MCF 10A (cell line): Measurements from ENCODE around the gene CDKN1B. TPM values are rescaled to one million over a fixed set of nuclear protein-coding genes. Genes with fewer than 3 reads are reported as not detected.

Experiments
- BruUV-seq: library from RNA; stranded (reverse); fragments of 400-500 nt; replicated peaks from 2 replicates; lab custom pipeline; 2021; lab: Mats Ljungman, UMichigan
- CTCF ChIA-PET: fragments of 300-600 bp; sonication (Branson Sonifier 250); formaldehyde crosslinking; extraction: SDS; loops from one replicate; lab custom pipeline; 2021; ENCODE audit warnings: antibody characterized with exemption, inconsistent platforms; lab: Yijun Ruan, JAX
- POLR2A ChIA-PET: fragments of 300-600, 350-650 bp; sonication (Branson Sonifier 250); formaldehyde crosslinking; extraction: SDS; loops from one replicate; lab custom pipeline; 2020; ENCODE audit warnings: antibody characterized with exemption, inconsistent platforms; lab: Yijun Ruan, JAX
- DNase-seq: peaks from one replicate; pipeline ENCODE4 v3.0.0-alpha.2; 2018; ENCODE audit not compliant: unreplicated experiment
- H3K27ac Mint-ChIP-seq: one replicate; pipeline ENCODE4 v1.8.0; 2022; ENCODE audit warnings: mild to moderate bottlenecking, low read depth, mixed read lengths; ENCODE audit not compliant: unreplicated experiment
- H3K27me3 Mint-ChIP-seq: one replicate; pipeline ENCODE4 v1.8.0; 2022; ENCODE audit warnings: mixed read lengths; ENCODE audit not compliant: insufficient read depth, unreplicated experiment
- H3K36me3 Mint-ChIP-seq: one replicate; pipeline ENCODE4 v1.8.0; 2022; ENCODE audit warnings: mild to moderate bottlenecking, moderate library complexity, mixed read lengths; ENCODE audit not compliant: insufficient read depth, unreplicated experiment
- H3K4me1 Mint-ChIP-seq: one replicate; pipeline ENCODE4 v1.8.0; 2022; ENCODE audit warnings: mixed read lengths; ENCODE audit not compliant: insufficient read depth, unreplicated experiment
- H3K4me3 Mint-ChIP-seq: one replicate; pipeline ENCODE4 v1.8.0; 2022; ENCODE audit warnings: mild to moderate bottlenecking, moderate library complexity, mixed read lengths; ENCODE audit not compliant: unreplicated experiment
- H3K9me3 Mint-ChIP-seq: one replicate; pipeline ENCODE4 v1.8.0; 2022; ENCODE audit warnings: mixed read lengths; ENCODE audit not compliant: unreplicated experiment
- intact Hi-C: fragments of 100-400 bp; cut with micrococcal nuclease; formaldehyde crosslinking; loops from 2 replicates; pipeline ENCODE4 v1.14.1; 2022
- total RNA-seq: library from RNA; stranded (reverse); gene quantifications from 2 replicates; pipeline ENCODE4 v1.2.3, GENCODE V29; 2022
- TF ChIP-seq, protein P1 (sequence below): fragments of 200-600 bp; IDR thresholded peaks from one replicate; pipeline ENCODE4 v1.8.0; 2022; ENCODE audit warnings: antibody characterized with exemption, mild to moderate bottlenecking; ENCODE audit not compliant: unreplicated experiment

CDKN1B gene
- total RNA-seq, 1 experiment from 2014 or later = 33.9 TPM

DNA sequence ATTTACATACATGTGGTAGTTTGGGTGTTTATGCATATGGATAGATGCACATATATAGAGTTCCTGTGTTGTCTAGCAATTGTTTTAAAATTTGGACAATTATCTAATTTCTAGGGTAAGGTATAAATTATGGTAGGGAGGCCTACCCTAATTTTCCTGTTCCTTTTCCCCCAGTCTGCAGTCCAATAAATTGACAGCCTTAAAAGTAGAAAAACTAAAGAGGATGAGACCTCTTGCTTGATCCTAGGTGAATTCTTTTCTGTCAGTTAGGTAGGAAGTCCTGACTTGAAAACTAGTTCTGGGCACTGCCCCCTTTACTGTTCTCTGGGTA, 2.1 kb upstream of the CDKN1B start:
- H3K27ac Mint-ChIP-seq = no peak overlapping the region
- ChIA-PET POLR2A (interaction anchor here (0.9 to 13.4 kb wide), 12 partner anchors 11 to 1992 kb away, joined by 3 to 163 read pairs (median 6); partner anchors contain the start of genes BORCS5 and GPR19), CTCF (interaction anchor here (1.5 to 1.7 kb wide), 3 partner anchors 10 to 358 kb away, joined by 7 to 20 read pairs (median 11); partner anchors contain the start of gene BORCS5)
- TF ChIP-seq, protein P1, sequence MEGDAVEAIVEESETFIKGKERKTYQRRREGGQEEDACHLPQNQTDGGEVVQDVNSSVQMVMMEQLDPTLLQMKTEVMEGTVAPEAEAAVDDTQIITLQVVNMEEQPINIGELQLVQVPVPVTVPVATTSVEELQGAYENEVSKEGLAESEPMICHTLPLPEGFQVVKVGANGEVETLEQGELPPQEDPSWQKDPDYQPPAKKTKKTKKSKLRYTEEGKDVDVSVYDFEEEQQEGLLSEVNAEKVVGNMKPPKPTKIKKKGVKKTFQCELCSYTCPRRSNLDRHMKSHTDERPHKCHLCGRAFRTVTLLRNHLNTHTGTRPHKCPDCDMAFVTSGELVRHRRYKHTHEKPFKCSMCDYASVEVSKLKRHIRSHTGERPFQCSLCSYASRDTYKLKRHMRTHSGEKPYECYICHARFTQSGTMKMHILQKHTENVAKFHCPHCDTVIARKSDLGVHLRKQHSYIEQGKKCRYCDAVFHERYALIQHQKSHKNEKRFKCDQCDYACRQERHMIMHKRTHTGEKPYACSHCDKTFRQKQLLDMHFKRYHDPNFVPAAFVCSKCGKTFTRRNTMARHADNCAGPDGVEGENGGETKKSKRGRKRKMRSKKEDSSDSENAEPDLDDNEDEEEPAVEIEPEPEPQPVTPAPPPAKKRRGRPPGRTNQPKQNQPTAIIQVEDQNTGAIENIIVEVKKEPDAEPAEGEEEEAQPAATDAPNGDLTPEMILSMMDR = no peak
- intact Hi-C loops = loop anchor here (5.0 kb wide), 1 partner anchor 187 kb away; no protein-coding TSS in a partner anchor
- no peaks in the 10 kb centered on the region for H3K27me3 Mint-ChIP-seq
- peaks cover 36% of the 10 kb centered on the region for H3K36me3 Mint-ChIP-seq
- H3K9me3 Mint-ChIP-seq = no peaks in the 10 kb centered on the region
- no peak for DNase-seq
- H3K4me3 Mint-ChIP-seq = no peak overlapping the region
- H3K4me1 Mint-ChIP-seq = peaks cover 24% of the 10 kb centered on the region
- no TSS peak for BruUV-seq

GRCh38 chr12:12715459-12716150, 1.6 kb upstream of the CDKN1B start:
- peaks cover 26% of the 10 kb centered on the region for H3K4me1 Mint-ChIP-seq
- H3K36me3 Mint-ChIP-seq = peaks cover 41% of the 10 kb centered on the region
- TF ChIP-seq, protein P1 = no peak
- no peaks in the 10 kb centered on the region for H3K27me3 Mint-ChIP-seq
- peak overlapping the region; percentile 98 for H3K4me3 Mint-ChIP-seq
- no TSS peak for BruUV-seq
- ChIA-PET CTCF (interaction anchor here (0.8 to 1.7 kb wide), 5 partner anchors 10 to 358 kb away, joined by 3 to 20 read pairs (median 7); partner anchors contain the start of gene BORCS5), POLR2A (interaction anchor here (0.6 to 13.4 kb wide), 22 partner anchors 10 to 1992 kb away, joined by 3 to 163 read pairs (median 4); partner anchors contain the start of genes BORCS5, DUSP16 and GPR19)
- intact Hi-C loops = loop anchor here (5.0 kb wide), 1 partner anchor 187 kb away; no protein-coding TSS in a partner anchor
- no peaks in the 10 kb centered on the region for H3K9me3 Mint-ChIP-seq
- peak overlapping the region; percentile 99 for H3K27ac Mint-ChIP-seq
- DNase-seq = no peak

DNA sequence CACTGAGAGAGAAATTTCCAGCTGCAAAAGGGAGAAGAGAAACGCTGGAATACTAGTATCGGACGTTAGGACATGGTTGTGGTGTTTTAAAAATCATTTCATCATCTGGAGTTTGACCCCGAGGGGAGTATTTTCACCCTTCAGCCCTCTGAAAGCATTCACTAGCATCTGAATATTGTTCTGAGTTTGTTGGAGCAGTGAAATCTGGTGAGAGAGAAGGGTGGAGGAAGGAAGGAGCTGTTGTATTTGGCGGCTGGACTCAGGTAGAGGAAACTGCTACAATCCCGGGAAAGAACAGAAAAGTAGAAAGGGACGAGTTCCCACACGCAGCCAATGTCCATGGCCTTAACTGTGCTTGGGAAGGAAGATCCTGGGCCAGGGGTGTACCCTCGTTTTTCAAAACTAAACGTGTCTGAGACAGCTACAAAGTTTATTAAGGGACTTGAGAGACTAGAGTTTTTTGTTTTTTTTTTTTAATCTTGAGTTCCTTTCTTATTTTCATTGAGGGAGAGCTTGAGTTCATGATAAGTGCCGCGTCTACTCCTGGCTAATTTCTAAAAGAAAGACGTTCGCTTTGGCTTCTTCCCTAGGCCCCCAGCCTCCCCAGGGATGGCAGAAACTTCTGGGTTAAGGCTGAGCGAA, 896 bp upstream of the CDKN1B start:
- BruUV-seq = TSS peak; percentile 82
- intact Hi-C loops = loop anchor here (5.0 kb wide), 1 partner anchor 186 kb away; no protein-coding TSS in a partner anchor
- peak; percentile 25 for DNase-seq
- H3K4me3 Mint-ChIP-seq = peak overlapping the region; percentile 98
- peaks cover 29% of the 10 kb centered on the region for H3K4me1 Mint-ChIP-seq
- peak overlapping the region; percentile 99 for H3K27ac Mint-ChIP-seq
- peaks cover 48% of the 10 kb centered on the region for H3K36me3 Mint-ChIP-seq
- H3K9me3 Mint-ChIP-seq = no peaks in the 10 kb centered on the region
- ChIA-PET POLR2A (interaction anchor here (0.6 to 13.4 kb wide), 30 partner anchors 8 to 1993 kb away, joined by 3 to 163 read pairs (median 4); partner anchors contain the start of genes BORCS5, DUSP16 and GPR19), CTCF (interaction anchor here (0.6 to 1.7 kb wide), 8 partner anchors 11 to 936 kb away, joined by 3 to 20 read pairs (median 5); partner anchors contain the start of gene BORCS5)
- H3K27me3 Mint-ChIP-seq = no peaks in the 10 kb centered on the region
- TF ChIP-seq, protein P1 = no peak
